GM23338 (cell line): ENCODE measurements around the gene ETV1.

Experiments
- CREB1 ChIP-seq: fragments of 250-450 bp; sonication (Bioruptor Pico); IDR thresholded peaks from 2 replicates; pipeline ENCODE4 v1.5.0; 2020; ENCODE audit warnings: low read depth, mild to moderate bottlenecking, moderate library complexity
- CTCF ChIP-seq, 2 experiments: fragments of 200-600 bp in 1 of 2; sonication (generic) in 1 of 2; conservative IDR thresholded peaks; 2 replicates each; pipeline versions ENCODE4 v1.5.1 to v1.6.1; 2016 to 2017; ENCODE audit warnings: antibody characterized with exemption in 2 of 2, low read depth in 2 of 2, mild to moderate bottlenecking in 2 of 2, moderate library complexity in 1 of 2
- EZH2 ChIP-seq: fragments of 200-600 bp; sonication (generic); IDR thresholded peaks from one replicate; pipeline ENCODE4 v1.8.0; 2017; ENCODE audit warnings: antibody characterized with exemption, mild to moderate bottlenecking, low read depth; ENCODE audit not compliant: unreplicated experiment
- POLR2AphosphoS5 ChIP-seq: IDR thresholded peaks from 2 replicates; pipeline ENCODE4 v1.6.1; 2016; ENCODE audit warnings: antibody characterized with exemption, low read depth

GRCh38 chr7:14000247-14000646, 10.8 kb upstream of the ETV1 start:
- TF ChIP-seq CTCF (conservative IDR thresholded peaks at IDR 0.05; ENCODE audit: low read depth in 2 of 2) (no peak), EZH2 (no peak), POLR2AphosphoS5 (no peak), CREB1 (CRISPR knock-in tag) (no peak)
